ENCODE results near the gene GLO1. TPM values are rescaled to one million over a fixed set of nuclear protein-coding genes. Genes with fewer than 3 reads are reported as not detected.

The GLO1 gene
- total and polyA plus RNA-seq, 2 donors (not counting 1 experiment from before 2014, with no cell fraction given) = 18.5 to 31.6 TPM

DNA sequence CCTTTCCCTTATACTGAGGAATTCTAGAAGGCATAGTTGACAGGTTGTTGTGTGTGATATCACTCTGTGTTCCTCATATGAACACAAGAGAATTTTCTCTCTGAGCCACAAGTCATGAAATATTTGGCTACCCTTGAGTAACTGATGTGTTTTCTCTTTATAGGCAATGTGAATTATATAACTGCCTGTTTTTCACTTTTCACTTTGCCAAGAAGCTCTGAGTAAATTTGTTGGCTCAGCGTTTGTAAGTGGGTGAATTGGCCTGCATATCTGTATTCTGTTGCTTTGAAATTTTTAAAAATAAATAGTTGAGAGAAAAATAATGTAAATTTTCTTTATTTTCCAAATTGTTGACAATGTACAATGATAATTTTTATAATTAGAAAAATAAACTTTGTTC, 58.0 kb downstream of the GLO1 start:
- H3K27ac Mint-ChIP-seq = no peak overlapping the region
- Histone ChIP-seq H3K4me3 (ENCODE audit: control extremely low read depth in 1 of 5, extremely low read depth in 1 of 5, insufficient read depth in 1 of 5, low read depth in 2 of 5, low read length in 4 of 5) (no peak overlapping the region), H2AFZ (ENCODE audit: insufficient read depth, low read depth, low read length, poor library complexity, severe bottlenecking) (no peak overlapping the region), H3K36me3 (replicated peaks in 1 of 2; ENCODE audit: control extremely low read depth in 1 of 2, control insufficient read depth in 1 of 2, extremely low read depth in 1 of 2, insufficient read depth in 2 of 2, low read length in 1 of 2) (no peaks in the 10 kb centered on the region), H3K79me2 (ENCODE audit: control insufficient read depth, insufficient read depth, low read length) (peaks cover 26% of the 10 kb centered on the region), H3K9ac (ENCODE audit: low read length) (no peak overlapping the region), H3K4me1 (ENCODE audit: control insufficient read depth in 2 of 2, insufficient read depth in 2 of 2, low read length in 2 of 2) (peaks cover 9% of the 10 kb centered on the region in 2 donors), H3K27ac (ENCODE audit: low read length in 2 of 2) (no peak overlapping the region), H3K4me2 (replicated peaks; ENCODE audit: low read depth, low read length, poor library complexity, severe bottlenecking) (no peak overlapping the region), H4K20me1 (ENCODE audit: control insufficient read depth, insufficient read depth, low read length, poor library complexity, severe bottlenecking) (peaks cover 5% of the 10 kb centered on the region), H3K9me3 (ENCODE audit: control extremely low read depth in 1 of 3, control insufficient read depth in 2 of 3, insufficient read depth in 1 of 3, low read length in 2 of 3) (no peaks in the 10 kb centered on the region), H3K27me3 (replicated peaks in 1 of 4; ENCODE audit: control extremely low read depth in 1 of 4, control insufficient read depth in 3 of 4, insufficient read depth in 4 of 4, low read length in 3 of 4) (no peaks in the 10 kb centered on the region)
- ATAC-seq (ENCODE audit: low read depth) = no peak
- H3K4me3 Mint-ChIP-seq = no peak overlapping the region
- DNase-seq = no peak
- H3K4me1 Mint-ChIP-seq = peaks cover 14% of the 10 kb centered on the region
- no CpG with 5 or more reads among the region's 1 CpG for WGBS (ENCODE audit: insufficient coverage)
- no peak for TF ChIP-seq EZH2 (IDR thresholded peaks at IDR 0.05; ENCODE audit: borderline replicate concordance, insufficient read depth, low read depth, low read length, poor library complexity, severe bottlenecking)
- TF ChIP-seq, protein P1, sequence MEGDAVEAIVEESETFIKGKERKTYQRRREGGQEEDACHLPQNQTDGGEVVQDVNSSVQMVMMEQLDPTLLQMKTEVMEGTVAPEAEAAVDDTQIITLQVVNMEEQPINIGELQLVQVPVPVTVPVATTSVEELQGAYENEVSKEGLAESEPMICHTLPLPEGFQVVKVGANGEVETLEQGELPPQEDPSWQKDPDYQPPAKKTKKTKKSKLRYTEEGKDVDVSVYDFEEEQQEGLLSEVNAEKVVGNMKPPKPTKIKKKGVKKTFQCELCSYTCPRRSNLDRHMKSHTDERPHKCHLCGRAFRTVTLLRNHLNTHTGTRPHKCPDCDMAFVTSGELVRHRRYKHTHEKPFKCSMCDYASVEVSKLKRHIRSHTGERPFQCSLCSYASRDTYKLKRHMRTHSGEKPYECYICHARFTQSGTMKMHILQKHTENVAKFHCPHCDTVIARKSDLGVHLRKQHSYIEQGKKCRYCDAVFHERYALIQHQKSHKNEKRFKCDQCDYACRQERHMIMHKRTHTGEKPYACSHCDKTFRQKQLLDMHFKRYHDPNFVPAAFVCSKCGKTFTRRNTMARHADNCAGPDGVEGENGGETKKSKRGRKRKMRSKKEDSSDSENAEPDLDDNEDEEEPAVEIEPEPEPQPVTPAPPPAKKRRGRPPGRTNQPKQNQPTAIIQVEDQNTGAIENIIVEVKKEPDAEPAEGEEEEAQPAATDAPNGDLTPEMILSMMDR (IDR thresholded peaks at IDR 0.05) = no peak
- H3K27me3 Mint-ChIP-seq = no peaks in the 10 kb centered on the region
- ChIA-PET POLR2A (no interaction called here), CTCF (no interaction called here)
- H3K9me3 Mint-ChIP-seq (ENCODE audit: insufficient read depth) = no peaks in the 10 kb centered on the region
- intact Hi-C loops (cut with micrococcal nuclease) = no loop called here

DNA sequence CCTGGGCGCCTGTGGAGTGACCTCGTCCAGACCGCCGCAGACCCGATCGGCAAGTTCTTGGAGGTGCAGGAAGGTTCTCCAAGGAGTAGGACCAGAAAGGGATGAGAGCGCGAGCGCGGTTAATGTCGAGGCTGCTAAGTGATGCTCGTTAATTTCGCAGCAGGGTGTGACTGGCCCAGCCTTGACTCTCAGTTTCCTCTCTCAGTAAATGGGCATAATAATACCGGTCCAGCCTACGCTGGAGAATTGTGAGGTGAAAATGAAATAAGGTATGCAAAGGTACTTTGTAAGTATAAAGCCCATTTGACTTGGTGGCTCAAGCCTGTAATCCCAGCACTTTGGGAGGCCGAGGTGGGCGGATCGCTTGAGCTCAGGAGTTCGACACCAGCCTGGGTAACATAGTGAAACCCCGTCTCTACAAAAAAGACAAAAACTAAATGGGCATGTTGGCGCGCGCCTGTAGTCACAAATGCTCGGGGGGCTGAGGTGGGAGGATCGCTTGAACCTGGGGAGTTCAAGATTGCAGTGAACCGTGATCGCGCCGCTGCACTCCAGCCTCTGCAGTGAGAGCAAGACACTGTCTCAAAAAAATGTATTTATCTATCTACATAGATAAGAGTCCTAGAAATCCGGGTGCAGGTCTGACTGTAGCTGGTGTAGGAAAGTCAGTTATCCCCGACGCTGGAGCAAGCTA, 62.6 kb downstream of the GLO1 start:
- H2AFZ ChIP-seq (ENCODE audit: insufficient read depth, low read depth, low read length, poor library complexity, severe bottlenecking) = peak overlapping the region; percentile 94
- Mint-ChIP-seq H3K9me3 (ENCODE audit: insufficient read depth) (no peaks in the 10 kb centered on the region), H3K27ac (peak overlapping the region; percentile 89), H3K27me3 (no peaks in the 10 kb centered on the region), H3K4me3 (peak overlapping the region; percentile 81), H3K4me1 (peaks cover 40% of the 10 kb centered on the region)
- peak overlapping the region; percentile 89 for H3K4me2 ChIP-seq (replicated peaks; ENCODE audit: low read depth, low read length, poor library complexity, severe bottlenecking)
- peak overlapping the region; percentile 99 for H3K9ac ChIP-seq (ENCODE audit: low read length)
- peak overlapping the region; percentile 92 to 99 for H3K27ac ChIP-seq (ENCODE audit: low read length in 2 of 2)
- POLR2A ChIA-PET = interaction anchor here (1.4 kb wide), 1 partner anchor 68 kb away, joined by 7 read pairs; no protein-coding TSS in a partner anchor
- H3K9me3 ChIP-seq (ENCODE audit: control extremely low read depth in 1 of 3, control insufficient read depth in 2 of 3, insufficient read depth in 1 of 3, low read length in 2 of 3) = no peaks in the 10 kb centered on the region
- no peaks in the 10 kb centered on the region for H3K36me3 ChIP-seq (replicated peaks in 1 of 2; ENCODE audit: control extremely low read depth in 1 of 2, control insufficient read depth in 1 of 2, extremely low read depth in 1 of 2, insufficient read depth in 2 of 2, low read length in 1 of 2)
- H3K4me1 ChIP-seq (ENCODE audit: control insufficient read depth in 2 of 2, insufficient read depth in 2 of 2, low read length in 2 of 2) = peaks cover 18% of the 10 kb centered on the region in 2 donors
- peak; percentile 35 for DNase-seq
- CTCF ChIA-PET = interaction anchor here (1.0 to 1.2 kb wide), 2 partner anchors 13 to 27 kb away, joined by 3 read pairs; no protein-coding TSS in a partner anchor
- 10% methylated on average over 21 of the region's 32 CpGs for WGBS (ENCODE audit: insufficient coverage)
- no peak for ATAC-seq (ENCODE audit: low read depth)
- no peaks in the 10 kb centered on the region for H3K27me3 ChIP-seq (replicated peaks in 1 of 4; ENCODE audit: control extremely low read depth in 1 of 4, control insufficient read depth in 3 of 4, insufficient read depth in 4 of 4, low read length in 3 of 4)
- intact Hi-C loops (cut with micrococcal nuclease) = no loop called here
- H3K4me3 ChIP-seq (ENCODE audit: control extremely low read depth in 1 of 5, extremely low read depth in 1 of 5, insufficient read depth in 1 of 5, low read depth in 2 of 5, low read length in 4 of 5) = peak overlapping the region; percentile 83 to 95 (median 88)
- H4K20me1 ChIP-seq (ENCODE audit: control insufficient read depth, insufficient read depth, low read length, poor library complexity, severe bottlenecking) = no peaks in the 10 kb centered on the region
- H3K79me2 ChIP-seq (ENCODE audit: control insufficient read depth, insufficient read depth, low read length) = peaks cover 28% of the 10 kb centered on the region
- no peak for TF ChIP-seq EZH2 (IDR thresholded peaks at IDR 0.05; ENCODE audit: borderline replicate concordance, insufficient read depth, low read depth, low read length, poor library complexity, severe bottlenecking)
- TF ChIP-seq, protein P1 (IDR thresholded peaks at IDR 0.05) = no peak

Measured in B cell (primary cell).